GM18499 (cell line): ENCODE results near the gene CFAP99.

ENCODE experiments used
- ATAC-seq: cut with Tn5 transposase; IDR thresholded peaks from one replicate; pipeline ENCODE4 v1.9.1; 2021; ENCODE audit warnings: moderate number of reproducible peaks; ENCODE audit not compliant: insufficient read depth, unreplicated experiment

The CFAP99 gene

DNA sequence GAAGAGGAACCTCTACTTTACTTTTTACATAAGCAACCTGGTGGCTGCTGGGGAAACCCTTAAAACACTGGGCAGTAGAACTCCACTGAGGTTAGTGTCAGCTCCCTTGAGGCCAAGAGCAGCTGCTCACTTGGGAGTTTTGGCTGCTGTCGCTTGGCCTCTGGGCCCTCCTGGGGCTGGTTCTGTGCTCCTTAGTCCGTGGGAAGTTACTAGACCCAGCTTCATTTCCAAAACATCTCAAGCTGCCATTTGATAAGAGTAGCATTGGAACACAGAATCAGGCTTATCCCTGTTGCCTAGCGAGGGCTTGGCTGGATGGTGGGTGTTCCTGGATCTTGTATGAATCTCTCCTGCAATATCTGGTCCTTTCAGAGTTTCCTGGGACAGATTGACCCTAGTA is 76.2 kb downstream of the CFAP99 start:
- ATAC-seq: no peak

DNA sequence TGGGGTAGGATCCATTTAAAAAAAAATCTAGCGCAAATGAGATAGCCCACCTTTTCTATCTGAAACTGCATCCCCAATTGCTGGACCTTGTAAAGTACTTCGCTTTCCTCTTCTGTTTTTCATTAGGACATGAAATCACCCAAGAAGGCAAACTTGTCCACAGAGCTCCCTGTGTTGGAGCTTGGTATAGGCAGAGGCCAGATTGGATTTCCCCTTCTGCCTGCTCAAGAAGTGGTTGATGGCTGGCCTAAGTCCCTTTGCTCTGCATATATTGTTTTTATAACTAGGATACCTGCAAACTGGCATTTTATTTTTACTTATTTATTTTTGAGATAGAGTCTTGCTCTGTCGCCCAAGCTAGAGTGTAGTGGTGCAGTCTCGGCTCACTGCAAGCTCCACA is 78.6 kb downstream of the CFAP99 start:
- no peak for ATAC-seq

DNA sequence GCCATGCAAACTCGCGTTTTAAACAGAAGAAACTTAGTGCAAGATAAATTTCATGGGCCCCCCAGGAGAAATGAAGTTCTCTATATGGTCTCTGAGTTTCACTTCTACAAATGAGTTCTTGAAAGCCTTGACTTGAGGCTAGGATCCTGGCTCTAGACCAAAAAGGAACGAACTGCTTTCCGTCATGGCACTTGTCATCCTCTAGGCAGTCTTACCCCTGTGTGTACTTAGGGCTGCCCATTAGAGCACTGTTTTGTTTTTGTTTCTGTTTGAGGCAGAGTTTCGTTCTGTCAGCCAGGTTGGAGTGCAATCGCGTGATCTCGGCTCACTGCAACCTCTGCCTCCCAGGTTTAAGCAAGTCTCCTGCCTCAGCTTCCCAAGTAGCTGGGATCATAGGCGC is 79.2 kb downstream of the CFAP99 start:
- ATAC-seq: peak; percentile 94

GRCh38 chr4:2500547-2500946 is 81.8 kb downstream of the CFAP99 start:
- no peak for ATAC-seq

DNA sequence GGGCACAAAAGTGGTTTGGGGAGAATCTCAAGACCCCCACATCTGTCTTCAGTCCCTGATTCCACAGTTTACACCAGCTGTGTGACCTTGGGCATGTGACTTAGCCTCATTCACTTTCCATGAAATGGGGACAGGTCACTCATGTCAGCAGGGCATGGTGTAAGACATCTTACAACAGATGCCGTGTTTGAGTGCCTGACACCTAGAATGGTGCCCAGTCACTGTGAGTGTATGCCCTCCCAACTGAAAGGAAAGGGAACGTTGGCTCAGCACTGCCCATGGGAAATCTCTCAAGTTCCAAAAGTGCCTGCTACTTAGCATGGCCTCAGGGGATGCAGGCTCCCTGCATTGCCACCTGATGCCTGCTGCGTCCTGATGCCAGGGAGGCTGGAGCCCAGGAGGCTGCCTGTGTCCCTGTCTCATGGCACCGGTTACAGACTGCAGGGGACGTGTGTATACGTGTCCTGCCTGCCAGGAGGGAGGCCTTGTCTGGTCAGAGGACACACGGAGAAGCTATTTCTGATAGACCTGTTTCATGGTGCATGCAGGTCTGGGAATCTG is 82.4 kb downstream of the CFAP99 start:
- ATAC-seq: no peak

- no peak for ATAC-seq
These were observed 85.1 kb downstream of the CFAP99 start for GRCh38 chr4:2503809-2504208.

DNA sequence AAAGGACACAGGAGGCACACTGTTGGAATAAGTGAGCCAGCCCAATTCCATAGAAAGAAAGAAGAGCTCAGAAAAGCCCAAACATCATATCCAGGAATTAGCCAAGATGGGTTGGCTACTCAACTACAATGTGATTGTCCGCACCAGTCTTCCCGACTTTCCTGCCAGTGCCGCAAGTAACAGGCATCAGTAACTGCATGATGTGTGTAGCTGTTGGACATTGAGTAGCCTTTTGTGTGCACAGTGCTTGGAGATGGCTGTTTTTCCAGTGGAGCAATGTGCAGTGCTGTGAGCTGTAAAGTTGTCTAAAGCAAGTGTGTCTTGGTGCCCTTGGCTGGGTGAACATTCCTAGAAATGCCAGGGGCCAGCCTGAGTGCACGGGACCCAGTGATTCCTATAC is 88.5 kb downstream of the CFAP99 start:
- no peak for ATAC-seq

GRCh38 chr4:2507855-2508254 is 89.1 kb downstream of the CFAP99 start:
- no peak for ATAC-seq

- no peak for ATAC-seq
These were observed 91.8 kb downstream of the CFAP99 start for GRCh38 chr4:2510351-2511259.

- ATAC-seq: no peak
These were observed 92.9 kb downstream of the CFAP99 start for GRCh38 chr4:2511645-2512131.
